Measurements from ENCODE around the gene PLEKHA7. TPM values are rescaled to one million over a fixed set of nuclear protein-coding genes. Genes with fewer than 3 reads are reported as not detected.
A peak's percentile ranks its signal among the peaks of the same experiment; 100 is the strongest.

The PLEKHA7 gene
- total RNA-seq, 2 donors from 2014 or later = 17.5 to 21.9 TPM

DNA sequence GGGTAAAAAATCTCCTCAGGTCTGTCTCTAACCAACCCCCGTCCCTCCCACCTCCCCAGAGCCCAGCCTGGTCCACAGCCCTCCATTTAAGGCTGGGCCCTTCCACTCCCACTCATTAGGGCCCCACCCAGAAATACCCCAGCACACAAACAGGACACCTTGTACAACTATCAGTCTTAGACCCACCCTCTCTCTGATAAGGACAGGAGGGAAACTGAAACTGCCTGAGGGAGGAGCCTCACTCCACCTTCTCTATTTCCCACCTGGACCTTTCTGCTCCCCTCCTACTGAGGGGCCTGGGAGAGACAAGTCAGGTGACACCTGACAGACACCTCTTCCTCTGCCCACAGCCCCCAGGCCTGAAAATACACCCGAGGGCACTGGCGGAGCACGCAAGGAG is 90.2 kb downstream of the PLEKHA7 start:
- H3K27me3 ChIP-seq (ENCODE audit: control insufficient read depth, insufficient read depth, low read length, poor library complexity, severe bottlenecking) = peaks cover 30% of the 10 kb centered on the region
- H3K4me1 Mint-ChIP-seq = peaks cover 50% of the 10 kb centered on the region
- H3K36me3 ChIP-seq (ENCODE audit: control insufficient read depth, insufficient read depth, low read length) = no peaks in the 10 kb centered on the region
- peak overlapping the region; percentile 65 for H3K4me3 Mint-ChIP-seq
- H3K9me3 ChIP-seq (ENCODE audit: control insufficient read depth, low read length) = no peaks in the 10 kb centered on the region
- peaks cover 23% of the 10 kb centered on the region for H3K4me1 ChIP-seq (ENCODE audit: control insufficient read depth, insufficient read depth, low read length)
- no peaks in the 10 kb centered on the region for H3K9me3 Mint-ChIP-seq
- H3K36me3 Mint-ChIP-seq (ENCODE audit: low read depth) = no peaks in the 10 kb centered on the region
- H3K27me3 Mint-ChIP-seq (ENCODE audit: insufficient read depth) = peaks cover 36% of the 10 kb centered on the region
- H3K4me3 ChIP-seq (ENCODE audit: low read length) = peak overlapping the region; percentile 82
- H3K27ac Mint-ChIP-seq = peak overlapping the region; percentile 79
- H3K27ac ChIP-seq (ENCODE audit: low read depth, low read length) = no peak overlapping the region
- no peak overlapping the region for H3K9ac ChIP-seq (ENCODE audit: extremely low read depth, low read length, poor library complexity, severe bottlenecking)
- WGBS, 2 experiments (ENCODE audit: insufficient coverage in 1 of 2, insufficient read length in 1 of 2) = 70 to 83% methylated on average over 3 to 4 of the region's 4 CpGs
- peak; percentile 56 for DNase-seq
- TF ChIP-seq, protein P1, sequence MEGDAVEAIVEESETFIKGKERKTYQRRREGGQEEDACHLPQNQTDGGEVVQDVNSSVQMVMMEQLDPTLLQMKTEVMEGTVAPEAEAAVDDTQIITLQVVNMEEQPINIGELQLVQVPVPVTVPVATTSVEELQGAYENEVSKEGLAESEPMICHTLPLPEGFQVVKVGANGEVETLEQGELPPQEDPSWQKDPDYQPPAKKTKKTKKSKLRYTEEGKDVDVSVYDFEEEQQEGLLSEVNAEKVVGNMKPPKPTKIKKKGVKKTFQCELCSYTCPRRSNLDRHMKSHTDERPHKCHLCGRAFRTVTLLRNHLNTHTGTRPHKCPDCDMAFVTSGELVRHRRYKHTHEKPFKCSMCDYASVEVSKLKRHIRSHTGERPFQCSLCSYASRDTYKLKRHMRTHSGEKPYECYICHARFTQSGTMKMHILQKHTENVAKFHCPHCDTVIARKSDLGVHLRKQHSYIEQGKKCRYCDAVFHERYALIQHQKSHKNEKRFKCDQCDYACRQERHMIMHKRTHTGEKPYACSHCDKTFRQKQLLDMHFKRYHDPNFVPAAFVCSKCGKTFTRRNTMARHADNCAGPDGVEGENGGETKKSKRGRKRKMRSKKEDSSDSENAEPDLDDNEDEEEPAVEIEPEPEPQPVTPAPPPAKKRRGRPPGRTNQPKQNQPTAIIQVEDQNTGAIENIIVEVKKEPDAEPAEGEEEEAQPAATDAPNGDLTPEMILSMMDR (conservative IDR thresholded peaks at IDR 0.05) = no peak

DNA sequence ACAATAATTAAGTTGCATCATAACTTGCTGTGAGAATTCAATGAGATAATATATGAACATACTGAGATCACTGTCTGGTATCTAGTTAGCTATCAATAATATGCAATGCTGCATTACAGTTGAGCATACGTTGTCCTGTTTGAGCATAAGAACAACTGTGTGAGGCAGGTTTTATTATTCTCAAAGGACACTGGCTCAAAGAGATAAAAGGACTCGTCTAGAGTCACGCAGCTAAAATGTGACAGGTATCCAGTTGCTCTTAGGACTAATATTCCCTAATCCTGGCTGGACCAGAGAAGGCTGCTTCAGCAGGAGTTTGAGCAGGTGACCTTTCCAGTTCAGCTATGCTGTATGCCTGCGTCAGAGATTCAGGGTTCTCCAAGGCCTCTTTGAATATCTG is 92.5 kb downstream of the PLEKHA7 start:
- Histone ChIP-seq H3K9me3 (ENCODE audit: control insufficient read depth, low read length) (no peaks in the 10 kb centered on the region), H3K27me3 (ENCODE audit: control insufficient read depth, insufficient read depth, low read length, poor library complexity, severe bottlenecking) (peaks cover 30% of the 10 kb centered on the region), H3K36me3 (ENCODE audit: control insufficient read depth, insufficient read depth, low read length) (no peaks in the 10 kb centered on the region), H3K4me3 (ENCODE audit: low read length) (no peak overlapping the region), H3K4me1 (ENCODE audit: control insufficient read depth, insufficient read depth, low read length) (peaks cover 17% of the 10 kb centered on the region), H3K9ac (ENCODE audit: extremely low read depth, low read length, poor library complexity, severe bottlenecking) (no peak overlapping the region), H3K27ac (ENCODE audit: low read depth, low read length) (no peak overlapping the region)
- Mint-ChIP-seq H3K9me3 (no peaks in the 10 kb centered on the region), H3K27ac (no peak overlapping the region), H3K4me1 (peaks cover 37% of the 10 kb centered on the region), H3K36me3 (ENCODE audit: low read depth) (peaks cover under 1% of the 10 kb centered on the region), H3K27me3 (ENCODE audit: insufficient read depth) (peaks cover 36% of the 10 kb centered on the region), H3K4me3 (no peak overlapping the region)
- no peak for DNase-seq
- 89 to 91% methylated on average over 4 of the region's 4 CpGs for WGBS, 2 experiments (ENCODE audit: insufficient coverage in 1 of 2, insufficient read length in 1 of 2)
- TF ChIP-seq, protein P1 (conservative IDR thresholded peaks at IDR 0.05) = no peak

DNA sequence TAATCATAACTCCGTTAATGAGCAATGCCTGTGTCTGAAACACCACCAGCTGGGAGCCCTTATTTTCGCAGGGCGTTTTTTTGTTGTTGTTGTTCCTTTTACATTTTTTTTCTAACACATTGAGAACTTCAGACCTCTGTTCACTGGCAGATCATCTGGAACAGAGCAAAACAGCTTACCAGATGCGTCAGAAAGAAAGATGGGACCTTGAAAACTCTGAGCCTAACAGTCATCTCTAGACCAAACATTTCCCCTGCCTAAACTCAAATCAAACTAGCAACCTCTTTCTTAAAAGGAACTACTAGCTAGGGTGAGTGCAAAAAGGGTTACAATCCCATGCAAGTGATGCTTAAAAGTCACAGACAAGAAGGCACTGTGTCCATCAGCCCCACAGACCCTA is 93.2 kb downstream of the PLEKHA7 start:
- DNase-seq = no peak
- Histone ChIP-seq H3K36me3 (ENCODE audit: control insufficient read depth, insufficient read depth, low read length) (no peaks in the 10 kb centered on the region), H3K4me3 (ENCODE audit: low read length) (no peak overlapping the region), H3K27me3 (ENCODE audit: control insufficient read depth, insufficient read depth, low read length, poor library complexity, severe bottlenecking) (peaks cover 30% of the 10 kb centered on the region), H3K9ac (ENCODE audit: extremely low read depth, low read length, poor library complexity, severe bottlenecking) (no peak overlapping the region), H3K4me1 (ENCODE audit: control insufficient read depth, insufficient read depth, low read length) (peaks cover 15% of the 10 kb centered on the region), H3K9me3 (ENCODE audit: control insufficient read depth, low read length) (no peaks in the 10 kb centered on the region), H3K27ac (ENCODE audit: low read depth, low read length) (no peak overlapping the region)
- Mint-ChIP-seq H3K9me3 (peaks cover 3% of the 10 kb centered on the region), H3K4me3 (no peak overlapping the region), H3K36me3 (ENCODE audit: low read depth) (peaks cover 7% of the 10 kb centered on the region), H3K4me1 (peaks cover 38% of the 10 kb centered on the region), H3K27me3 (ENCODE audit: insufficient read depth) (peaks cover 30% of the 10 kb centered on the region), H3K27ac (no peak overlapping the region)
- 92% methylated on average over 3 to 4 of the region's 4 CpGs for WGBS, 2 experiments (ENCODE audit: insufficient coverage in 1 of 2, insufficient read length in 1 of 2)
- TF ChIP-seq, protein P1 (conservative IDR thresholded peaks at IDR 0.05) = no peak
